Measurements from ENCODE around the gene KCTD1. TPM values are rescaled to one million over a fixed set of nuclear protein-coding genes. Genes with fewer than 3 reads are reported as not detected.

KCTD1 gene
- total and polyA plus RNA-seq, 2 donors (not counting 1 experiment from before 2014, with no cell fraction given), result 4.2 to 8.4 TPM

- TF ChIP-seq CTCF (conservative IDR thresholded peaks at IDR 0.05 in 1 of 2, IDR thresholded peaks at IDR 0.05 in 1 of 2; ENCODE audit: low read depth in 1 of 2, low read length in 2 of 2), result no peak
- no peak for TF ChIP-seq EZH2 (IDR thresholded peaks at IDR 0.05; ENCODE audit: low read length, missing control alignments)
- no peak overlapping the region for H2AFZ ChIP-seq (ENCODE audit: low read length)
- no peak overlapping the region for H3K4me3 ChIP-seq (replicated peaks in 1 of 4; ENCODE audit: control extremely low read depth in 1 of 4, insufficient read depth in 1 of 4, low read depth in 3 of 4, low read length in 4 of 4)
- H3K4me2 ChIP-seq (ENCODE audit: extremely low read depth, insufficient read depth, low read length), result no peak overlapping the region
- H4K20me1 ChIP-seq (ENCODE audit: control insufficient read depth, extremely low read depth, insufficient read depth, low read length), result no peaks in the 10 kb centered on the region
- H3K79me2 ChIP-seq (ENCODE audit: control insufficient read depth, insufficient read depth, low read length), result no peaks in the 10 kb centered on the region
- H3K4me1 ChIP-seq (ENCODE audit: control insufficient read depth, extremely low read depth, insufficient read depth, low read length), result no peaks in the 10 kb centered on the region
- H3K9ac ChIP-seq (ENCODE audit: insufficient read depth, low read length), result no peak overlapping the region
- no peaks in the 10 kb centered on the region for H3K9me3 ChIP-seq (ENCODE audit: control insufficient read depth, insufficient read depth, low read depth, low read length)
- DNase-seq (ENCODE audit: low read depth in 2 of 2), result no peak
- no peaks in the 10 kb centered on the region for H3K27me3 ChIP-seq (ENCODE audit: control insufficient read depth, insufficient read depth, low read length)
- no peaks in the 10 kb centered on the region for H3K36me3 ChIP-seq (ENCODE audit: control insufficient read depth, insufficient read depth, low read length)
- no peak overlapping the region for H3K27ac ChIP-seq (ENCODE audit: insufficient read depth, low read length)
Observed at GRCh38 chr18:26565514-26565913, 17.2 kb upstream of the KCTD1 start.

GRCh38 chr18:26563024-26563423, 14.7 kb upstream of the KCTD1 start:
- no peak overlapping the region for H3K9ac ChIP-seq (ENCODE audit: insufficient read depth, low read length)
- TF ChIP-seq CTCF (conservative IDR thresholded peaks at IDR 0.05 in 1 of 2, IDR thresholded peaks at IDR 0.05 in 1 of 2; ENCODE audit: low read depth in 1 of 2, low read length in 2 of 2), result no peak
- TF ChIP-seq EZH2 (IDR thresholded peaks at IDR 0.05; ENCODE audit: low read length, missing control alignments), result no peak
- no peaks in the 10 kb centered on the region for H3K36me3 ChIP-seq (ENCODE audit: control insufficient read depth, insufficient read depth, low read length)
- no peaks in the 10 kb centered on the region for H4K20me1 ChIP-seq (ENCODE audit: control insufficient read depth, extremely low read depth, insufficient read depth, low read length)
- no peaks in the 10 kb centered on the region for H3K4me1 ChIP-seq (ENCODE audit: control insufficient read depth, extremely low read depth, insufficient read depth, low read length)
- no peaks in the 10 kb centered on the region for H3K27me3 ChIP-seq (ENCODE audit: control insufficient read depth, insufficient read depth, low read length)
- no peak overlapping the region for H3K4me3 ChIP-seq (replicated peaks in 1 of 4; ENCODE audit: control extremely low read depth in 1 of 4, insufficient read depth in 1 of 4, low read depth in 3 of 4, low read length in 4 of 4)
- no peaks in the 10 kb centered on the region for H3K79me2 ChIP-seq (ENCODE audit: control insufficient read depth, insufficient read depth, low read length)
- H3K27ac ChIP-seq (ENCODE audit: insufficient read depth, low read length), result no peak overlapping the region
- H3K9me3 ChIP-seq (ENCODE audit: control insufficient read depth, insufficient read depth, low read depth, low read length), result no peaks in the 10 kb centered on the region
- no peak for DNase-seq (ENCODE audit: low read depth in 2 of 2)
- H2AFZ ChIP-seq (ENCODE audit: low read length), result no peak overlapping the region
- H3K4me2 ChIP-seq (ENCODE audit: extremely low read depth, insufficient read depth, low read length), result no peak overlapping the region

- Histone ChIP-seq H3K27ac (ENCODE audit: insufficient read depth, low read length) (no peak overlapping the region), H3K4me3 (replicated peaks in 1 of 4; ENCODE audit: control extremely low read depth in 1 of 4, insufficient read depth in 1 of 4, low read depth in 3 of 4, low read length in 4 of 4) (no peak overlapping the region), H3K79me2 (ENCODE audit: control insufficient read depth, insufficient read depth, low read length) (no peaks in the 10 kb centered on the region), H3K9me3 (ENCODE audit: control insufficient read depth, insufficient read depth, low read depth, low read length) (no peaks in the 10 kb centered on the region), H3K27me3 (ENCODE audit: control insufficient read depth, insufficient read depth, low read length) (peaks cover 3% of the 10 kb centered on the region), H3K9ac (ENCODE audit: insufficient read depth, low read length) (no peak overlapping the region), H2AFZ (ENCODE audit: low read length) (no peak overlapping the region), H4K20me1 (ENCODE audit: control insufficient read depth, extremely low read depth, insufficient read depth, low read length) (no peaks in the 10 kb centered on the region), H3K4me1 (ENCODE audit: control insufficient read depth, extremely low read depth, insufficient read depth, low read length) (no peaks in the 10 kb centered on the region), H3K4me2 (ENCODE audit: extremely low read depth, insufficient read depth, low read length) (no peak overlapping the region), H3K36me3 (ENCODE audit: control insufficient read depth, insufficient read depth, low read length) (no peaks in the 10 kb centered on the region)
- no peak for DNase-seq (ENCODE audit: low read depth in 2 of 2)
- TF ChIP-seq CTCF (conservative IDR thresholded peaks at IDR 0.05 in 1 of 2, IDR thresholded peaks at IDR 0.05 in 1 of 2; ENCODE audit: low read depth in 1 of 2, low read length in 2 of 2) (no peak), EZH2 (IDR thresholded peaks at IDR 0.05; ENCODE audit: low read length, missing control alignments) (no peak)
Observed at GRCh38 chr18:26562568-26562967, 14.2 kb upstream of the KCTD1 start.

Measured in fibroblast of lung (primary cell).